HUDEP-2 (cell line): ENCODE results near the gene NIPAL1.

ENCODE experiments used
- DNase-seq, 76 experiments: peaks; one replicate each; lab custom pipeline; 2025; ENCODE audit not compliant: unreplicated experiment in 76 of 76; lab: John Stamatoyannopoulos, UW

Gene NIPAL1

GRCh38 chr4:48024522-48024921 is 8.0 kb downstream of the NIPAL1 start:
- DNase-seq, result no peak

GRCh38 chr4:48025005-48025404 is 8.4 kb downstream of the NIPAL1 start:
- DNase-seq, result no peak

DNA sequence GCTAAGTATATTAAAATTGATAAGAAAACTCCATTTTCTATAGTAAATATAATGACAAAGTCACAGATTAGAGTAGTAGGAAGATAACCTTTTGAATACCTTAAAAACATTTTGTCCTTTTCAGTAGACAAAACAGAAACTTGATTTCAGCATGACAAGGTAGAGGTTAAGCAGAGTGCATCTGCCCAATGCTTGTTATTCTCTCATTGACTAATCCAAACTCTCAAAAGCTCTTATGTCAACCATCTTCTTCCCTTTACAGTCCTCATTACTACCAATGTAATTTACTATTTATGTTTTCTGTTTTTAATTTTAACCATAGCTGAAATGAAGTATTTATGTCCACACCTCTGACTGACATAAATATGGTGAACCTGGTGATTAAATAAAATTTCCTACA is 11.1 kb downstream of the NIPAL1 start:
- no peak for DNase-seq

DNA sequence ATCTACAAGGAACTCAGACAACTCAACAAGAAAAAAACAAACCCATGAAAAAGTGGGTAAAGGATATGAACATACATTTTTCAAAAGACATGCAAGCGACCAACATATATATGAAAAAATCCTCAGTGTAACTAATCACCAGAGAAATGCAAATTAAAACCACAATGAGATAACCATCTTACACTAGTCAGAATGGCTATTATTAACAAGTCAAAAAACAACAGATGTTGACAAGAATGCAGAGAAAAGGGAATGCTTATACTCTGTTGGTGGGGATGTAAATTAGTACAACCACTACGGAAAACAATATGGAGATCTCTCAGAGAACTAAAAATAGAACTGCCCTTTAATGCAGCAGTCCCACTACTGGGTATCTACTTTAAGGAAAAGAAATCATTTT is 12.1 kb downstream of the NIPAL1 start:
- DNase-seq, result no peak

- no peak for DNase-seq
Observed at GRCh38 chr4:48030470-48030869, 13.9 kb downstream of the NIPAL1 start.

DNA sequence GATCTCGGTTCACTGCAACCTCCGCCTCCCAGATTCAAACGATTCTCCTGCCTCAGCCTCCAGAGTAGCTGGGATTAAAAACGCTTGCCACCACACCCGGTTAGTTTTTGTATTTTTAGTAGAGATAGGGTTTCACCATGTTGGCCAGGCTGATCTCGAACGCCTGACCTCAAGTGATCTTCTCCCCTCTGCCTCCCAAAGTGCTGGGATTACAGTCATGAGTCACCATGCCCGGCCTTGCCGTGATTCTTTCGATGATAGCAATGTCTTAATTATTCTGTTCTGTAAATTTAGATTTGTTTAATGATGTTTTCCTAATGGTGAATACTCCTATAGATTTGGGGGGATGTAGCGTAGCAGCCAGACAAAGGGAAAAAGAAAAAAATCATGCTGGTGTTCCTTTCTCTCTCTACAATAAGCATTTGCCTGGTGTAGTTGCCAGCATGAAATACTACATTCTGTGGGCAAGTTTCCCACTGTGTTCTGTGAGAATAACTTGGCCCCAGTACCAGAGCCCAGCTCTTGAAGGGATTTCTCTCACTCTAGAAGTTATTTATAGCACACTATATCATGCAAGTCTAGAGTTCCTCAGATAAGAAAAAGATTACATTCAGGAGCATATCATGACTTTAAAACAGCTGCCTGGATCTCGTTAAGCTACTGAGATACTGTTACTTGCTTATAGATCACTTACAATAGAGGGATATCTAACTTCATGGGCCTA is 15.4 kb downstream of the NIPAL1 start:
- no peak for DNase-seq

GRCh38 chr4:48032721-48033120 is 16.1 kb downstream of the NIPAL1 start:
- DNase-seq, result no peak

DNA sequence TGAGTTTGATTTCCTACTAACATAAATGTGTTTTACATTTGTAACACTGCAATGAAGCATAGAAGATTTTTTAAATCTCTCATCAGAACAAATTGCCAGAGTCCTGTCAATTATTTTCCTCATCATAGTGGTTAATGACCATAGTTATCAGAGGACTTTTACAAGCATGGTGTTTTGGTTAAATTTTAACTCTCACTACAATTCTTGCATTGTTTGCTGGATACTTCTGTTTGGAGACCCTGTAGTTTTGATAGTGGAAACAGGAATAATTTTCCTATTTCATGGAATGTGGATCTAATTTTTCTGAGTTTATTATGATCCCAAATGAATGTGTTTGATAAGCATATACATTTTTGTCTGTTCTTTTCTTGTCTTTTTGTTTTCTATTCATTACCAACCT is 16.8 kb downstream of the NIPAL1 start:
- DNase-seq, result no peak

DNA sequence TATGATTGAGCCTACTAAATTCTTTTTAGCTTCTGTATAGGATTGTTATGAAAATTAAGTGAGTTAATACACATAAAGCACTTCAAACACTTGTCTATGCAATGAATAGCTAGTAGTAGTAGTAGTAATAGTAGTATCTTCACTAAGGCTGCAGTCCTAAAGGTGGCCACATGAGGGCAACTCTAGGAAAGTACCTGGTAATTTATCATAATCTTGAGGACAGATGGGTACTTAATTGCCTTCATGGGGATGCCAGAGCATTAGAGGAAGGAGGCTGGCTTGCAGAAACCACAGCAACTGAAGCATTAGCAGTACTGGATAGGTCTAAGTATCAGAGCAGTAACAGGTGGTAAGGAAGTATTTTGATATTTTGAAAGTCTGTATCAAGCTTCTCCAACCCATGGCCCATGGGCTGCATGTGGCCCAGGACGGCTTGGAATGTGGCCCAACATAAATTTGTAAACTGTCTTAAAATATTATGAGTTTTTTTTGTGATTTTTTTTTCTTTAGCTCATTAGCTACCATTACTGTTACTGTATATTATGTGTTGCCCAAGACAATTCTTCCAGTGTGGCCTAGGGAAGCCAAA is 17.3 kb downstream of the NIPAL1 start:
- peak in 21 of 76 experiments; percentile 0 to 35 (median 6) for DNase-seq

DNA sequence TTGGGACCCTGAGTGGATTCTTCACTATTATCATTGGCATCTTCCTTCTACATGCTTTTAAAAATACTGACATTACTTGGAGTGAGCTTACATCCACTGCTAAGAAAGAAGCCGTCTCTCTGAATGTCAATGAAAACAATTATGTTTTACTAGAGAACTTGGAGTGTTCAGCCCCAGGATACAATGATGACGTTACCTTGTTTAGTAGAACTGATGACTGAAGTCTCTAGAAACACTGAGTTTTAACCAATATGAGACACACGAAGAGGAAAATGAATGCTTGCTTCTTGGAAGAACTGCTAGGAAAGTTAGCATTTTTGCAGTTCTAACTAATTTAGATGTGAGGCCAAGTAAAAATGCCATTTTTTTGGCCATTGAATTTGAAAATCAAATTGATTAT is 19.4 kb downstream of the NIPAL1 start:
- no peak for DNase-seq

GRCh38 chr4:48037117-48037462 is 20.5 kb downstream of the NIPAL1 start:
- DNase-seq, result no peak

GRCh38 chr4:48038666-48039065 is 22.1 kb downstream of the NIPAL1 start:
- no peak for DNase-seq

DNA sequence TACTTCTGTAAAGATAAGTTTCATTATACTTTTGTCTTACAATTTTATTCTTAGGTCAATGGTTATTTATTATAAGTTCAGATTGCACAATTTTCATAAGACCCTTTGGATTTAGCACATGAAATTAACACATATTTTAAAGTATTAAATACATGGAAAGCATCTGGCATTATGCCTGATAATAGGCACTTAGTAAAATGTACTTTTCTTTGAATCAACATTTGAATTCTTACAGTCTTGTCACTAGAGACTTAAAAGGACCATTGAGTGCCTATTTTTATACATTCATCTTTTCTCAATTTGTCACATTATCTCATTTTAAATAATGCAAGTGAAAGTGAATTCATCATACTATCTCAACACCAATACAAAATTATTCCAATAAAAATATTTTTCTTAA is 23.0 kb downstream of the NIPAL1 start:
- no peak for DNase-seq

DNA sequence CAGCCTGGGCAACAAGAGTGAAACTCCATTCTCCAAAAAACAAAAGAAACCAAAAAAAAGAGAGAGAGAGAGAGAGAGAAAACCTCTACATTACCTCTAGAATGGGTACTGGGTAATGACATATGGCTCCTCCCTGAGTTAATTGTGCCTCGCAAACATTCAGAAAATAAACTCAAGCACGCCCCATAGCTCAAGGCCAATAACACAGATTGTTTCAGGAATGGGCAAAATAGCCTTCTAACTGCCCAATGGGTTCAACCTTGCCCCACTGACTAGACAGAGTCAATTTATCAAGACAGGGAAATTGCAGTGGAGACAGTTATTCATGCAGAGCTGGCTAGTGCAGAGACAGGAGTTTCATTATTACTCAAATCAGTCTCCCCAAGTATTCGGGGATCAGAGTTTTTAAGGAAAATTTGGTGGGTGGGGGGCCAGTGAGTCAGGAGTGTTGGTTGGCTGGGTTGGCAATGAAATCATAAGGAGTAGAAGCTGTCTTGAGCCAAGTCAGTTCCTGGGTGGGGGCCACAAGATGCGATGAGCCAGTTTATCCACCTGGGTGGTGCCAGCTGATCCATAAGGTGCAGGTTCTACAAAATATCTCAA is 25.1 kb downstream of the NIPAL1 start:
- DNase-seq, result no peak

- DNase-seq, result no peak
Observed at GRCh38 chr4:48042979-48043461, 26.4 kb downstream of the NIPAL1 start.

- no peak for DNase-seq
Observed at GRCh38 chr4:48043504-48043903, 26.9 kb downstream of the NIPAL1 start.

DNA sequence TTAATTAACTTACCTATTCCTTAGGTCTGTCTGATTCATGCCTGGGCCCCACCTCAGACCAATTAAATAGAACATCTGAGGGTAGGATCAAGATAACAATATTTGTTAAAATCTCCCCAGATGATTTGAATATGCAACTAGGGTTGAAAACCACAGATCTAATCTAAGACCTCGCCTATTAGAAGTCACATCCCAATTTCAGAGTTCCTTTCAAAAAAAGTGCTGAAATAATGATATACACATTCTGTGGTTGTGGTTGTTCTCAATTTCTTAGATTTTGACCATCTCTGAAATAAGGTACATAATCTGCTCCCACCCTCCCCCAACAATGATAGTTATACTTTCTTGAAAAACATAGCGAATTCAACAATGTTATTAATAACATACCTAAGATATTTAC is 27.7 kb downstream of the NIPAL1 start:
- no peak for DNase-seq

- no peak for DNase-seq
Observed at GRCh38 chr4:48046059-48046458, 29.5 kb downstream of the NIPAL1 start.

DNA sequence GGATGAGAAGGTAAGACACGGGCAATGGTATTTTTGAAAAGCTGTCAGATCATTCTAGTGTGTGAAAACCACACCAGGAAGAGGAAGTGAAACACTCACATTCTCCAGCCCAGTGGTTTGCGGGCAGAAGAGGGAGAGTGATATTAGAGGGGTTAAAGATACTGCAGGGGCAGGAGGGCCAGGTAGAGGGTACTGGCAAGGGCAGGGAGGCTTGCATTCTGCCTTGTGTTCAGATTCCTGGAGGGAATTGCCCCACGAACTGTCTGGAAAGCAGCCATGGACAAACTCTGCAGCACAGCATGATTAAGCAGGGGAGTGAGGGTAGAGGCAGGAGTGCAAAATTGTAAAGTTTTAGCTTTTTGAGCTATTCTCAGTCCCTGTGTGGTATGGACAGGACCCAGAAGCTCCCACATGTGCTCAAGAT is 30.9 kb downstream of the NIPAL1 start:
- DNase-seq, result peak in 2 of 76 experiments; percentile 7 to 11

GRCh38 chr4:48047896-48048295 is 31.3 kb downstream of the NIPAL1 start:
- no peak for DNase-seq

- no peak for DNase-seq
Observed at GRCh38 chr4:48049483-48049882, 32.9 kb downstream of the NIPAL1 start.

GRCh38 chr4:48051078-48051477 is 34.5 kb downstream of the NIPAL1 start:
- no peak for DNase-seq
